Measurements from ENCODE around the gene STAB2. TPM values are rescaled to one million over a fixed set of nuclear protein-coding genes. Genes with fewer than 3 reads are reported as not detected.

The STAB2 gene
- total and polyA plus RNA-seq, 2 of the 8 experiments (the other 6 are each of a cell fraction or from before 2014, with no cell fraction given): not detected

DNA sequence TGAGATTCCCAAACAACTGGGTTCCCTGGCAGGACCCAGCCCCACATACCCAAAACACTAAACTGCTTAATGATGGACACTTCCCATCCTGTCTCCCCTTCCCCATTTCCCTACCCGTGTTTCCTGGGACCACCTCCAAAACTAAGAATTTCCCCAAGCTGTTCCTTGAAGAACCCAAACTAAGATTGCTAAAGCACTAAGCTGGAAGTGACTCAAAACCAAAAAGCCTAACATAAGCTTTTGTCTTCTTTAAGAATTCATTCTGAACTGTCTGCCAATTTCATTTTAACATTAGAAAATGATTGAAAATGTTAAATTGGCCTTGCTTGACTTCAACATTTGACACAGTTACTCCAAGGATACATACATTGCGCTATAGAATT, 29.5 kb upstream of the STAB2 start (continued):
- TF ChIP-seq, protein P1, sequence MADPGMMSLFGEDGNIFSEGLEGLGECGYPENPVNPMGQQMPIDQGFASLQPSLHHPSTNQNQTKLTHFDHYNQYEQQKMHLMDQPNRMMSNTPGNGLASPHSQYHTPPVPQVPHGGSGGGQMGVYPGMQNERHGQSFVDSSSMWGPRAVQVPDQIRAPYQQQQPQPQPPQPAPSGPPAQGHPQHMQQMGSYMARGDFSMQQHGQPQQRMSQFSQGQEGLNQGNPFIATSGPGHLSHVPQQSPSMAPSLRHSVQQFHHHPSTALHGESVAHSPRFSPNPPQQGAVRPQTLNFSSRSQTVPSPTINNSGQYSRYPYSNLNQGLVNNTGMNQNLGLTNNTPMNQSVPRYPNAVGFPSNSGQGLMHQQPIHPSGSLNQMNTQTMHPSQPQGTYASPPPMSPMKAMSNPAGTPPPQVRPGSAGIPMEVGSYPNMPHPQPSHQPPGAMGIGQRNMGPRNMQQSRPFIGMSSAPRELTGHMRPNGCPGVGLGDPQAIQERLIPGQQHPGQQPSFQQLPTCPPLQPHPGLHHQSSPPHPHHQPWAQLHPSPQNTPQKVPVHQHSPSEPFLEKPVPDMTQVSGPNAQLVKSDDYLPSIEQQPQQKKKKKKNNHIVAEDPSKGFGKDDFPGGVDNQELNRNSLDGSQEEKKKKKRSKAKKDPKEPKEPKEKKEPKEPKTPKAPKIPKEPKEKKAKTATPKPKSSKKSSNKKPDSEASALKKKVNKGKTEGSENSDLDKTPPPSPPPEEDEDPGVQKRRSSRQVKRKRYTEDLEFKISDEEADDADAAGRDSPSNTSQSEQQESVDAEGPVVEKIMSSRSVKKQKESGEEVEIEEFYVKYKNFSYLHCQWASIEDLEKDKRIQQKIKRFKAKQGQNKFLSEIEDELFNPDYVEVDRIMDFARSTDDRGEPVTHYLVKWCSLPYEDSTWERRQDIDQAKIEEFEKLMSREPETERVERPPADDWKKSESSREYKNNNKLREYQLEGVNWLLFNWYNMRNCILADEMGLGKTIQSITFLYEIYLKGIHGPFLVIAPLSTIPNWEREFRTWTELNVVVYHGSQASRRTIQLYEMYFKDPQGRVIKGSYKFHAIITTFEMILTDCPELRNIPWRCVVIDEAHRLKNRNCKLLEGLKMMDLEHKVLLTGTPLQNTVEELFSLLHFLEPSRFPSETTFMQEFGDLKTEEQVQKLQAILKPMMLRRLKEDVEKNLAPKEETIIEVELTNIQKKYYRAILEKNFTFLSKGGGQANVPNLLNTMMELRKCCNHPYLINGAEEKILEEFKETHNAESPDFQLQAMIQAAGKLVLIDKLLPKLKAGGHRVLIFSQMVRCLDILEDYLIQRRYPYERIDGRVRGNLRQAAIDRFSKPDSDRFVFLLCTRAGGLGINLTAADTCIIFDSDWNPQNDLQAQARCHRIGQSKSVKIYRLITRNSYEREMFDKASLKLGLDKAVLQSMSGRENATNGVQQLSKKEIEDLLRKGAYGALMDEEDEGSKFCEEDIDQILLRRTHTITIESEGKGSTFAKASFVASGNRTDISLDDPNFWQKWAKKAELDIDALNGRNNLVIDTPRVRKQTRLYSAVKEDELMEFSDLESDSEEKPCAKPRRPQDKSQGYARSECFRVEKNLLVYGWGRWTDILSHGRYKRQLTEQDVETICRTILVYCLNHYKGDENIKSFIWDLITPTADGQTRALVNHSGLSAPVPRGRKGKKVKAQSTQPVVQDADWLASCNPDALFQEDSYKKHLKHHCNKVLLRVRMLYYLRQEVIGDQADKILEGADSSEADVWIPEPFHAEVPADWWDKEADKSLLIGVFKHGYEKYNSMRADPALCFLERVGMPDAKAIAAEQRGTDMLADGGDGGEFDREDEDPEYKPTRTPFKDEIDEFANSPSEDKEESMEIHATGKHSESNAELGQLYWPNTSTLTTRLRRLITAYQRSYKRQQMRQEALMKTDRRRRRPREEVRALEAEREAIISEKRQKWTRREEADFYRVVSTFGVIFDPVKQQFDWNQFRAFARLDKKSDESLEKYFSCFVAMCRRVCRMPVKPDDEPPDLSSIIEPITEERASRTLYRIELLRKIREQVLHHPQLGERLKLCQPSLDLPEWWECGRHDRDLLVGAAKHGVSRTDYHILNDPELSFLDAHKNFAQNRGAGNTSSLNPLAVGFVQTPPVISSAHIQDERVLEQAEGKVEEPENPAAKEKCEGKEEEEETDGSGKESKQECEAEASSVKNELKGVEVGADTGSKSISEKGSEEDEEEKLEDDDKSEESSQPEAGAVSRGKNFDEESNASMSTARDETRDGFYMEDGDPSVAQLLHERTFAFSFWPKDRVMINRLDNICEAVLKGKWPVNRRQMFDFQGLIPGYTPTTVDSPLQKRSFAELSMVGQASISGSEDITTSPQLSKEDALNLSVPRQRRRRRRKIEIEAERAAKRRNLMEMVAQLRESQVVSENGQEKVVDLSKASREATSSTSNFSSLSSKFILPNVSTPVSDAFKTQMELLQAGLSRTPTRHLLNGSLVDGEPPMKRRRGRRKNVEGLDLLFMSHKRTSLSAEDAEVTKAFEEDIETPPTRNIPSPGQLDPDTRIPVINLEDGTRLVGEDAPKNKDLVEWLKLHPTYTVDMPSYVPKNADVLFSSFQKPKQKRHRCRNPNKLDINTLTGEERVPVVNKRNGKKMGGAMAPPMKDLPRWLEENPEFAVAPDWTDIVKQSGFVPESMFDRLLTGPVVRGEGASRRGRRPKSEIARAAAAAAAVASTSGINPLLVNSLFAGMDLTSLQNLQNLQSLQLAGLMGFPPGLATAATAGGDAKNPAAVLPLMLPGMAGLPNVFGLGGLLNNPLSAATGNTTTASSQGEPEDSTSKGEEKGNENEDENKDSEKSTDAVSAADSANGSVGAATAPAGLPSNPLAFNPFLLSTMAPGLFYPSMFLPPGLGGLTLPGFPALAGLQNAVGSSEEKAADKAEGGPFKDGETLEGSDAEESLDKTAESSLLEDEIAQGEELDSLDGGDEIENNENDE (IDR thresholded peaks at IDR 0.05; ENCODE audit: insufficient replicate concordance, low read length): no peak
- no peak for TF ChIP-seq HDAC6 (IDR thresholded peaks at IDR 0.05; ENCODE audit: low read depth, low read length)
- TF ChIP-seq, protein P2, sequence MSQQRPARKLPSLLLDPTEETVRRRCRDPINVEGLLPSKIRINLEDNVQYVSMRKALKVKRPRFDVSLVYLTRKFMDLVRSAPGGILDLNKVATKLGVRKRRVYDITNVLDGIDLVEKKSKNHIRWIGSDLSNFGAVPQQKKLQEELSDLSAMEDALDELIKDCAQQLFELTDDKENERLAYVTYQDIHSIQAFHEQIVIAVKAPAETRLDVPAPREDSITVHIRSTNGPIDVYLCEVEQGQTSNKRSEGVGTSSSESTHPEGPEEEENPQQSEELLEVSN (IDR thresholded peaks at IDR 0.05): no peak
- TF ChIP-seq BRCA1 (IDR thresholded peaks at IDR 0.05; ENCODE audit: low read depth, low read length): no peak
- TF ChIP-seq FOSL1 (IDR thresholded peaks at IDR 0.05; ENCODE audit: insufficient read depth, low read depth, low read length): no peak
- TF ChIP-seq SRF (IDR thresholded peaks at IDR 0.05; ENCODE audit: low read depth, low read length): no peak
- TF ChIP-seq TCF12 (IDR thresholded peaks at IDR 0.05; ENCODE audit: low read depth, low read length): no peak
- no peak for TF ChIP-seq SIX5 (IDR thresholded peaks at IDR 0.05; ENCODE audit: low read depth, low read length)
- no peak for TF ChIP-seq BCL11A (IDR thresholded peaks at IDR 0.05; ENCODE audit: low read depth in 2 of 2, low read length in 2 of 2)
- TF ChIP-seq BACH1 (IDR thresholded peaks at IDR 0.05; ENCODE audit: low read length): no peak
